H1 (cell line): Measurements from ENCODE around the gene ZNF366. TPM values are rescaled to one million over a fixed set of nuclear protein-coding genes. Genes with fewer than 3 reads are reported as not detected.

Experiments
- CTCF ChIA-PET: fragments of 300-600 bp; sonication (Branson Sonifier 250); formaldehyde crosslinking; loops from one replicate; lab custom pipeline; 2021; ENCODE audit not compliant: partially characterized antibody; lab: Charles Lee
- POLR2A ChIA-PET: fragments of 300-600 bp; sonication (Branson Sonifier 250); formaldehyde crosslinking; loops from one replicate; lab custom pipeline; 2021; ENCODE audit warnings: inconsistent platforms; ENCODE audit not compliant: partially characterized antibody; lab: Charles Lee
- DNase-seq, 2 experiments: peaks; one replicate each; pipeline versions ENCODE4 v3.0.0 to v3.0.0-alpha.2; 2010 to 2022; ENCODE audit warnings: low spot score in 2 of 2, low read depth in 1 of 2, mixed read lengths in 1 of 2
- FAIRE-seq: peaks from 2 replicates; lab custom pipeline; 2011; peaks lifted over from hg19 to GRCh38; lab: Jason Lieb, UNC
- H2AFZ ChIP-seq: 2 replicates; pipeline ENCODE4 v1.8.1; 2012; ENCODE audit warnings: low read length, inconsistent platforms
- H2AK5ac ChIP-seq: 2 replicates; pipeline ENCODE4 v1.6.1; 2013; ENCODE audit warnings: low read depth, low read length
- H2BK120ac ChIP-seq: replicated peaks from 2 replicates; pipeline ENCODE3; 2013; ENCODE audit warnings: low read depth, low read length, inconsistent platforms
- H2BK12ac ChIP-seq: 2 replicates; pipeline ENCODE4 v1.6.1; 2013; ENCODE audit warnings: low read depth, low read length
- H2BK15ac ChIP-seq: 2 replicates; pipeline ENCODE4 v1.6.1; 2013; ENCODE audit warnings: low read length
- H2BK20ac ChIP-seq: 2 replicates; pipeline ENCODE4 v1.6.1; 2013; ENCODE audit warnings: low read length
- H2BK5ac ChIP-seq: 2 replicates; pipeline ENCODE4 v1.6.1; 2013; ENCODE audit warnings: low read depth, low read length
- H3K14ac ChIP-seq: 2 replicates; pipeline ENCODE4 v1.6.1; 2013; ENCODE audit warnings: inconsistent platforms; ENCODE audit not compliant: insufficient read length
- H3K18ac ChIP-seq: 2 replicates; pipeline ENCODE4 v1.6.1; 2013; ENCODE audit warnings: low read length; ENCODE audit errors: extremely low read depth
- H3K23ac ChIP-seq: 2 replicates; pipeline ENCODE4 v1.6.1; 2013; ENCODE audit warnings: inconsistent platforms; ENCODE audit not compliant: insufficient read length
- H3K23me2 ChIP-seq: 2 replicates; pipeline ENCODE4 v1.6.1; 2013; ENCODE audit warnings: low read depth, low read length
- H3K27ac ChIP-seq: 2 replicates; pipeline ENCODE4 v1.6.1; 2011; ENCODE audit warnings: low read depth, low read length, inconsistent platforms
- H3K27me3 ChIP-seq, 4 experiments: replicated peaks in 1 of 4; 1 replicate in 1 of 4; 2 replicates in 3 of 4; pipeline versions ENCODE4 v1.6.1 to v1.8.1; 2011 to 2013; ENCODE audit warnings: low read length in 3 of 4, mild to moderate bottlenecking in 3 of 4, inconsistent platforms in 2 of 4, mixed read lengths in 2 of 4, moderate library complexity in 1 of 4; ENCODE audit not compliant: control insufficient read depth in 3 of 4, insufficient read depth in 3 of 4; ENCODE audit errors: extremely low read depth in 1 of 4
- H3K36me3 ChIP-seq, 4 experiments: 2 replicates each; pipeline versions ENCODE4 v1.6.1 to v1.8.1; 2011 to 2013; ENCODE audit warnings: mild to moderate bottlenecking in 4 of 4, low read length in 3 of 4, moderate library complexity in 2 of 4, control low read depth in 1 of 4, inconsistent platforms in 1 of 4; ENCODE audit not compliant: insufficient read depth in 4 of 4, control insufficient read depth in 2 of 4
- H3K4ac ChIP-seq: replicated peaks from 2 replicates; pipeline ENCODE3; 2013; ENCODE audit warnings: low read length, low read depth, mixed read lengths, inconsistent platforms; ENCODE audit not compliant: insufficient read length
- H3K4me1 ChIP-seq, 4 experiments: replicated peaks in 1 of 4; 1 replicate in 1 of 4; 2 replicates in 3 of 4; pipeline versions ENCODE4 v1.6.1 to v1.8.1; 2011 to 2013; ENCODE audit warnings: low read length in 3 of 4, inconsistent platforms in 2 of 4, mixed read lengths in 1 of 4; ENCODE audit not compliant: insufficient read depth in 4 of 4, control insufficient read depth in 3 of 4
- H3K4me2 ChIP-seq, 2 experiments: 2 replicates each; pipeline versions ENCODE4 v1.6.1 to v1.8.1; 2011 to 2013; ENCODE audit warnings: low read depth in 2 of 2, low read length in 2 of 2, control low read depth in 1 of 2, inconsistent platforms in 1 of 2, mild to moderate bottlenecking in 1 of 2; ENCODE audit not compliant: insufficient read depth in 1 of 2
- H3K4me3 ChIP-seq, 4 experiments: fragments of 200-600, 300-600 bp in 1 of 4; sonication (generic), shearing (Covaris generic), sonication (Bioruptor Twin) in 1 of 4; 2 replicates each; pipeline versions ENCODE4 v1.5.1 to v1.8.1; 2011 to 2016; ENCODE audit warnings: low read length in 4 of 4, low read depth in 3 of 4, control low read depth in 2 of 4, inconsistent platforms in 2 of 4, mild to moderate bottlenecking in 2 of 4, mixed read lengths in 1 of 4, moderate library complexity in 1 of 4; ENCODE audit not compliant: insufficient read depth in 2 of 4; ENCODE audit errors: extremely low read depth in 1 of 4
- H3K56ac ChIP-seq: replicated peaks from 2 replicates; pipeline ENCODE3; 2013; ENCODE audit warnings: low read depth, mild to moderate bottlenecking, mixed read lengths, low read length, inconsistent platforms; ENCODE audit not compliant: insufficient read length
- H3K79me1 ChIP-seq: 2 replicates; pipeline ENCODE4 v1.6.1; 2013; ENCODE audit warnings: low read depth, low read length, control low read depth
- H3K79me2 ChIP-seq, 2 experiments: 2 replicates each; pipeline versions ENCODE4 v1.6.1 to v1.8.1; 2012 to 2013; ENCODE audit warnings: low read length in 2 of 2, mild to moderate bottlenecking in 2 of 2, inconsistent platforms in 1 of 2; ENCODE audit not compliant: insufficient read depth in 2 of 2, control insufficient read depth in 1 of 2
- H3K9ac ChIP-seq, 4 experiments: replicated peaks in 1 of 4; 1 replicate in 1 of 4; 2 replicates in 3 of 4; pipeline versions ENCODE4 v1.6.1 to v1.8.1; 2011 to 2013; ENCODE audit warnings: low read depth in 3 of 4, low read length in 3 of 4, control low read depth in 2 of 4, mild to moderate bottlenecking in 2 of 4, moderate library complexity in 2 of 4, inconsistent platforms in 1 of 4; ENCODE audit errors: extremely low read depth in 1 of 4
- H3K9me3 ChIP-seq, 2 experiments: 2 replicates each; pipeline versions ENCODE4 v1.6.1 to v1.8.1; 2012 to 2013; ENCODE audit warnings: mild to moderate bottlenecking in 2 of 2, moderate library complexity in 2 of 2, control low read depth in 1 of 2, inconsistent platforms in 1 of 2, low read depth in 1 of 2, low read length in 1 of 2, mixed read lengths in 1 of 2; ENCODE audit not compliant: insufficient read depth in 2 of 2
- H4K20me1 ChIP-seq, 2 experiments: replicated peaks in 1 of 2; 2 replicates each; pipeline versions ENCODE3 to v1.8.1; 2011 to 2013; ENCODE audit warnings: inconsistent platforms in 2 of 2, low read length in 2 of 2, mild to moderate bottlenecking in 1 of 2; ENCODE audit not compliant: insufficient read depth in 2 of 2, control insufficient read depth in 1 of 2
- H4K5ac ChIP-seq: 2 replicates; pipeline ENCODE4 v1.6.1; 2013; ENCODE audit warnings: low read length, low read depth, mixed read lengths, inconsistent platforms; ENCODE audit not compliant: insufficient read length
- H4K8ac ChIP-seq: 2 replicates; pipeline ENCODE4 v1.8.0; 2013; ENCODE audit warnings: mild to moderate bottlenecking, moderate library complexity, low read length, inconsistent platforms; ENCODE audit not compliant: insufficient read depth; ENCODE audit errors: extremely low read depth
- H4K91ac ChIP-seq: replicated peaks from 2 replicates; pipeline ENCODE3; 2013; ENCODE audit warnings: low read length, mixed read lengths, inconsistent platforms; ENCODE audit not compliant: insufficient read length
- ASH2L ChIP-seq: fragments of 200-600, 300-600 bp; sonication (generic); IDR thresholded peaks from one replicate; pipeline ENCODE4 v1.7.1; 2017; ENCODE audit warnings: low read length
- CEBPB ChIP-seq: IDR thresholded peaks from 2 replicates; pipeline ENCODE4 v1.6.1; 2012; ENCODE audit warnings: low read depth, low read length
- CREB1 ChIP-seq: IDR thresholded peaks from 2 replicates; pipeline ENCODE4 v1.6.1; 2012; ENCODE audit warnings: inconsistent platforms
- EP300 ChIP-seq, 2 experiments: IDR thresholded peaks; 1 replicate in 1 of 2; 2 replicates in 1 of 2; pipeline ENCODE4 v1.6.1; 2011 to 2012; ENCODE audit warnings: low read depth in 2 of 2, low read length in 2 of 2, mild to moderate bottlenecking in 2 of 2, borderline replicate concordance in 1 of 2, inconsistent platforms in 1 of 2, moderate library complexity in 1 of 2
- KDM1A ChIP-seq: fragments of 200-600, 300-600 bp; sonication (generic); IDR thresholded peaks from 2 replicates; pipeline ENCODE4 v1.7.1; 2016; ENCODE audit warnings: mild to moderate bottlenecking, low read length, borderline replicate concordance
- NANOG ChIP-seq: IDR thresholded peaks from 2 replicates; pipeline ENCODE4 v1.6.1; 2011; ENCODE audit warnings: low read length, low read depth, mild to moderate bottlenecking, inconsistent platforms; ENCODE audit not compliant: insufficient read depth, poor library complexity, severe bottlenecking
- RFX5 ChIP-seq: IDR thresholded peaks from 2 replicates; pipeline ENCODE4 v1.6.1; 2011; ENCODE audit warnings: low read depth, low read length, improper control_type of control experiment, borderline replicate concordance
- SIX5 ChIP-seq: IDR thresholded peaks from 2 replicates; pipeline ENCODE4 v1.6.1; 2011; ENCODE audit warnings: mild to moderate bottlenecking, low read depth, low read length
- SRF ChIP-seq: IDR thresholded peaks from 2 replicates; pipeline ENCODE4 v1.6.1; 2011; ENCODE audit warnings: mild to moderate bottlenecking, low read depth, low read length, moderate library complexity
- TBP ChIP-seq: IDR thresholded peaks from 2 replicates; pipeline ENCODE4 v1.6.1; 2011; ENCODE audit warnings: low read depth, low read length, improper control_type of control experiment
- WGBS, 2 experiments: shearing (Covaris generic) in 1 of 2; methylation state at CpG; one replicate each; pipeline versions ENCODE4 v1.1.6 to v1.1.7; 2013 to 2015; ENCODE audit warnings: low lambda C conversion rate in 2 of 2, mixed read lengths in 2 of 2, inconsistent platforms in 1 of 2, low coverage in 1 of 2, missing lambda C conversion rate in 1 of 2; ENCODE audit not compliant: insufficient replicate concordance in 2 of 2, insufficient coverage in 1 of 2, insufficient read length in 1 of 2; ENCODE audit errors: extremely low coverage in 1 of 2, missing lambda C conversion rate in 1 of 2; 5-methylcytosine and 5-hydroxymethylcytosine counted together
- polyA plus RNA-seq, 7 experiments: library from polyadenylated mRNA; depleted of rRNA in 3 of 7; stranded (reverse) in 5 of 7; unstranded in 2 of 7; fragments of >200 nt in 5 of 7; fragments of 200-250 nt in 2 of 7; gene quantifications; 1 replicate in 5 of 7; 2 replicates in 1 of 7; 4 replicates in 1 of 7; pipeline versions ENCODE4 v1.2.1 to v1.2.3, GENCODE V29; 2011 to 2013; ENCODE audit warnings: missing spikeins in 2 of 7, mixed read lengths in 2 of 7
- total RNA-seq: library from RNA; stranded (reverse); fragmentation: NEBNext Ultra II Directional; extraction: Animal tissue kit (Norgen Biotek cat#: 25700); gene quantifications from 2 replicates; pipeline ENCODE4 v1.2.1, GENCODE V29; 2021

The ZNF366 gene
- total and polyA plus RNA-seq, 2 of the 8 experiments (the other 6 are each of a cell fraction or from before 2014, with no cell fraction given) = not detected

GRCh38 chr5:72510610-72511181 lies 3.5 kb upstream of the ZNF366 start:
- no peak for DNase-seq
- no peak for FAIRE-seq
- TF ChIP-seq TBP (no peak), KDM1A (no peak), CREB1 (no peak), SRF (no peak), NANOG (no peak), RFX5 (no peak), EP300 (IDR thresholded peaks at IDR 0.05; ENCODE audit: borderline replicate concordance in 1 of 2, low read depth in 2 of 2, low read length in 2 of 2) (no peak), SIX5 (no peak), CEBPB (no peak), ASH2L (no peak)

More at GRCh38 chr5:72510610-72511181, 3.5 kb upstream of the ZNF366 start:
- Histone ChIP-seq H3K4me2 (no peak overlapping the region), H3K23me2 (no peaks in the 10 kb centered on the region), H3K27ac (no peak overlapping the region), H4K8ac (no peak overlapping the region), H2BK12ac (no peak overlapping the region), H2AK5ac (no peak overlapping the region), H2BK15ac (no peak overlapping the region), H3K4me1 (peaks cover 0 to 8% (median 0%) of the 10 kb centered on the region in 4 experiments; a peak in 2 of 7 replicates), H3K23ac (no peak overlapping the region), H3K79me2 (no peaks in the 10 kb centered on the region), H3K9ac (no peak overlapping the region), H4K91ac (no peak overlapping the region), H3K14ac (no peak overlapping the region), H3K27me3 (no peaks in the 10 kb centered on the region), H3K4me3 (no peak overlapping the region), H3K56ac (no peak overlapping the region), H2BK120ac (no peak overlapping the region), H4K5ac (no peak overlapping the region), H3K4ac (no peak overlapping the region), H3K9me3 (no peaks in the 10 kb centered on the region), H4K20me1 (no peaks in the 10 kb centered on the region), H2AFZ (no peak overlapping the region), H2BK5ac (no peak overlapping the region), H3K36me3 (no peaks in the 10 kb centered on the region), H2BK20ac (no peak overlapping the region), H3K18ac (no peak overlapping the region), H3K79me1 (no peaks in the 10 kb centered on the region)
- CTCF ChIA-PET = no interaction called here
- POLR2A ChIA-PET = no interaction called here
- 86% methylated on average over 8 of the region's 8 CpGs; no CpG with 5 or more reads in 1 of the 2 experiments for WGBS, 2 experiments
